HepG2 (cell line): ENCODE measurements around the gene NR1H2. TPM values are rescaled to one million over a fixed set of nuclear protein-coding genes. Genes with fewer than 3 reads are reported as not detected.
A peak's percentile ranks its signal among the peaks of the same experiment; 100 is the strongest.

Experiments
- CENPT ChIP-seq: sonication (generic); formaldehyde crosslinking; IDR thresholded peaks from 2 replicates; pipeline ENCODE4 v1.8.0; 2022; ENCODE audit warnings: low read depth, mild to moderate bottlenecking, moderate library complexity, missing genetic modification reagents
- EEA1 ChIP-seq: sonication (generic); formaldehyde crosslinking; IDR thresholded peaks from 2 replicates; pipeline ENCODE4 v1.5.1; 2020; ENCODE audit warnings: mild to moderate bottlenecking, missing genetic modification reagents, borderline replicate concordance
- MBD4 ChIP-seq: IDR thresholded peaks from 2 replicates; pipeline ENCODE4 v1.6.1; 2012; ENCODE audit warnings: low read length, inconsistent platforms, borderline replicate concordance
- RORA ChIP-seq: sonication (generic); formaldehyde crosslinking; IDR thresholded peaks from 2 replicates; pipeline ENCODE4 v1.5.0; 2020; ENCODE audit warnings: mild to moderate bottlenecking, missing genetic modification reagents, moderate library complexity
- SYNCRIP ChIP-seq: fragments of 200-400 bp; formaldehyde crosslinking; IDR thresholded peaks from 2 replicates; pipeline ENCODE4 v1.6.1; 2018; ENCODE audit warnings: mild to moderate bottlenecking, low read depth, low read length; ENCODE audit not compliant: insufficient read depth
- ZHX1 ChIP-seq: sonication (generic); formaldehyde crosslinking; IDR thresholded peaks from 2 replicates; pipeline ENCODE4 v1.8.1; 2022; ENCODE audit warnings: low read depth, mild to moderate bottlenecking, missing genetic modification reagents
- ZNF329 ChIP-seq: sonication (generic); formaldehyde crosslinking; IDR thresholded peaks from 2 replicates; pipeline ENCODE4 v1.9.0; 2021; ENCODE audit warnings: low read depth, mild to moderate bottlenecking, missing genetic modification reagents
- ZNF441 ChIP-seq: sonication (generic); formaldehyde crosslinking; IDR thresholded peaks from 2 replicates; pipeline ENCODE4 v1.7.0; 2021; ENCODE audit warnings: missing genetic modification reagents, borderline replicate concordance
- ZNF547 ChIP-seq: sonication (generic); formaldehyde crosslinking; IDR thresholded peaks from 2 replicates; pipeline ENCODE4 v1.5.1; 2020; ENCODE audit warnings: mild to moderate bottlenecking, missing genetic modification reagents
- ZNF646 ChIP-seq: sonication (generic); formaldehyde crosslinking; IDR thresholded peaks from 2 replicates; pipeline ENCODE4 v1.9.0; 2021; ENCODE audit warnings: mild to moderate bottlenecking, missing genetic modification reagents
- ZNF777 ChIP-seq: sonication (generic); formaldehyde crosslinking; IDR thresholded peaks from 2 replicates; pipeline ENCODE4 v1.4.0; 2020; ENCODE audit warnings: missing genetic modification reagents
- polyA plus RNA-seq, 8 experiments: library from polyadenylated mRNA; depleted of rRNA in 3 of 8; stranded (reverse) in 7 of 8; unstranded in 1 of 8; fragments of >200 nt; fragmentation: Illumina TruSeq in 4 of 8; extraction: Trizol in 4 of 8; gene quantifications; 2 replicates each; pipeline versions ENCODE4 v1.2.1 to v1.2.3, GENCODE V29; 2011 to 2016; ENCODE audit warnings: low read depth in 4 of 8, missing spikeins in 1 of 8, mixed read lengths in 1 of 8; ENCODE audit not compliant: insufficient read depth in 1 of 8
- total RNA-seq, 5 experiments: library from RNA; depleted of rRNA; stranded (reverse); fragments of >200 nt; fragmentation: Illumina TruSeq; extraction: Trizol; gene quantifications; 2 replicates each; pipeline ENCODE4 v1.2.3, GENCODE V29; 2016; ENCODE audit warnings: low read depth in 1 of 5
- TF ChIP-seq, protein P1 (sequence below): sonication (generic); formaldehyde crosslinking; IDR thresholded peaks from 2 replicates; pipeline ENCODE4 v1.4.0; 2020; ENCODE audit warnings: missing genetic modification reagents
- TF ChIP-seq, protein P2 (sequence below): sonication (generic); formaldehyde crosslinking; IDR thresholded peaks from 2 replicates; pipeline ENCODE4 v1.8.1; 2023; ENCODE audit warnings: mild to moderate bottlenecking, moderate library complexity, missing genetic modification reagents

The NR1H2 gene
- total and polyA plus RNA-seq, 2 of the 13 experiments (the other 11 are each of a cell fraction or from before 2014, with no cell fraction given) = 10.3 to 13.5 TPM

GRCh38 chr19:50333737-50334617 lies 42.3 kb upstream of the NR1H2 start (continued):
- TF ChIP-seq EEA1 = peak; percentile 74; the same call in 1 of the 2 replicates
- TF ChIP-seq ZHX1 (CRISPR knock-in tag) = peak; percentile 57; the same call in 1 of the 2 replicates
- no peak for TF ChIP-seq RORA (CRISPR knock-in tag)
- no peak for TF ChIP-seq ZNF646
- TF ChIP-seq MBD4 = no peak
- TF ChIP-seq ZNF329 (CRISPR knock-in tag) = peak; percentile 71; the same call in 1 of the 2 replicates
- peak; percentile 60; the same call in 1 of the 2 replicates for TF ChIP-seq ZNF777 (CRISPR knock-in tag)
- TF ChIP-seq CENPT (CRISPR knock-in tag) = peak; percentile 91
- TF ChIP-seq ZNF441 (CRISPR knock-in tag) = 0 out of 2 replicates have a peak, but pooled peaks have one; percentile 76
- TF ChIP-seq, protein P1, sequence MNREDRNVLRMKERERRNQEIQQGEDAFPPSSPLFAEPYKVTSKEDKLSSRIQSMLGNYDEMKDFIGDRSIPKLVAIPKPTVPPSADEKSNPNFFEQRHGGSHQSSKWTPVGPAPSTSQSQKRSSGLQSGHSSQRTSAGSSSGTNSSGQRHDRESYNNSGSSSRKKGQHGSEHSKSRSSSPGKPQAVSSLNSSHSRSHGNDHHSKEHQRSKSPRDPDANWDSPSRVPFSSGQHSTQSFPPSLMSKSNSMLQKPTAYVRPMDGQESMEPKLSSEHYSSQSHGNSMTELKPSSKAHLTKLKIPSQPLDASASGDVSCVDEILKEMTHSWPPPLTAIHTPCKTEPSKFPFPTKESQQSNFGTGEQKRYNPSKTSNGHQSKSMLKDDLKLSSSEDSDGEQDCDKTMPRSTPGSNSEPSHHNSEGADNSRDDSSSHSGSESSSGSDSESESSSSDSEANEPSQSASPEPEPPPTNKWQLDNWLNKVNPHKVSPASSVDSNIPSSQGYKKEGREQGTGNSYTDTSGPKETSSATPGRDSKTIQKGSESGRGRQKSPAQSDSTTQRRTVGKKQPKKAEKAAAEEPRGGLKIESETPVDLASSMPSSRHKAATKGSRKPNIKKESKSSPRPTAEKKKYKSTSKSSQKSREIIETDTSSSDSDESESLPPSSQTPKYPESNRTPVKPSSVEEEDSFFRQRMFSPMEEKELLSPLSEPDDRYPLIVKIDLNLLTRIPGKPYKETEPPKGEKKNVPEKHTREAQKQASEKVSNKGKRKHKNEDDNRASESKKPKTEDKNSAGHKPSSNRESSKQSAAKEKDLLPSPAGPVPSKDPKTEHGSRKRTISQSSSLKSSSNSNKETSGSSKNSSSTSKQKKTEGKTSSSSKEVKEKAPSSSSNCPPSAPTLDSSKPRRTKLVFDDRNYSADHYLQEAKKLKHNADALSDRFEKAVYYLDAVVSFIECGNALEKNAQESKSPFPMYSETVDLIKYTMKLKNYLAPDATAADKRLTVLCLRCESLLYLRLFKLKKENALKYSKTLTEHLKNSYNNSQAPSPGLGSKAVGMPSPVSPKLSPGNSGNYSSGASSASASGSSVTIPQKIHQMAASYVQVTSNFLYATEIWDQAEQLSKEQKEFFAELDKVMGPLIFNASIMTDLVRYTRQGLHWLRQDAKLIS = no peak
- no peak for TF ChIP-seq SYNCRIP
- TF ChIP-seq, protein P2, sequence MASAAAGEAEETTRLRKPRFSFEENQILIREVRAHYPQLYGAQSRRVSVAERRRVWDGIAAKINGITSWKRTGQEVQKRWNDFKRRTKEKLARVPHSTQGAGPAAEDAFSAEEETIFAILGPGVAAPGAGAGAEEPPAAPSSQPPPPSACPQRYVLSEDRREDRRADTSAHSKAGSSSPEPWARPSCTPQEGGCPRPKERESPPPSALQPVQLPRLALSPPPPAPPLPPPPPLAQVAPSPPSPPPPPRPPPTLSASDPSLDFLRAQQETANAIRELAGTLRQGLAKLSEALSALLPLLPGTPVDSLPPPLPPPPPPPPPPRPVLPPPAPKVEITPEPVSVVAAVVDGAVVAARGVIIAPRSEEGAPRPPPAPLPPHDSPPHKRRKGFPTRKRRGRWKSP (CRISPR knock-in tag) = peak; percentile 30; the same call in 1 of the 2 replicates
- peak; percentile 83 for TF ChIP-seq ZNF547 (CRISPR knock-in tag)
